DND-41 (cell line): Measurements from ENCODE around the gene MAG.
A peak's percentile ranks its signal among the peaks of the same experiment; 100 is the strongest.

Experiments used
- ATAC-seq: fragments of 200-7000 bp; cut with Tn5 transposase; 3 replicates; pipeline ENCODE4 v1.9.1; 2021; ENCODE audit warnings: low read depth; ENCODE audit not compliant: insufficient read depth
- DNase-seq: peaks from one replicate; pipeline ENCODE4 v3.0.0-alpha.2; 2020
- H2AFZ ChIP-seq: 2 replicates; pipeline ENCODE4 v1.6.0; 2012; ENCODE audit warnings: low read depth, low read length
- H3K27ac ChIP-seq: 2 replicates; pipeline ENCODE4 v1.5.1; 2012; ENCODE audit warnings: low read length, inconsistent platforms
- H3K27me3 ChIP-seq: fragments of 200-600 bp; sonication (generic); 2 replicates; pipeline ENCODE4 v1.6.0; 2012; ENCODE audit warnings: low read length, mild to moderate bottlenecking, inconsistent platforms; ENCODE audit not compliant: insufficient read depth, poor library complexity
- H3K36me3 ChIP-seq: 2 replicates; pipeline ENCODE4 v1.5.1; 2012; ENCODE audit warnings: low read length, inconsistent platforms; ENCODE audit not compliant: insufficient read depth
- H3K4me1 ChIP-seq: 2 replicates; pipeline ENCODE4 v1.5.1; 2012; ENCODE audit warnings: mild to moderate bottlenecking, low read length; ENCODE audit not compliant: insufficient read depth
- H3K4me2 ChIP-seq: 2 replicates; pipeline ENCODE4 v1.6.0; 2012; ENCODE audit warnings: mild to moderate bottlenecking, moderate library complexity, low read length, inconsistent platforms; ENCODE audit not compliant: insufficient read depth
- H3K4me3 ChIP-seq, 2 experiments: fragments of 200-600 bp in 1 of 2; shearing (Covaris generic) in 1 of 2; 2 replicates each; pipeline ENCODE4 v1.5.1; 2012 to 2016; ENCODE audit warnings: inconsistent platforms in 2 of 2, low read length in 2 of 2, mild to moderate bottlenecking in 2 of 2, low read depth in 1 of 2, moderate library complexity in 1 of 2
- H3K79me2 ChIP-seq: 2 replicates; pipeline ENCODE4 v1.6.0; 2012; ENCODE audit warnings: low read length, inconsistent platforms; ENCODE audit not compliant: insufficient read depth
- H3K9ac ChIP-seq: 2 replicates; pipeline ENCODE4 v1.6.0; 2012; ENCODE audit warnings: low read depth, mild to moderate bottlenecking, inconsistent platforms, low read length, moderate library complexity
- H3K9me3 ChIP-seq: 2 replicates; pipeline ENCODE4 v1.5.1; 2012; ENCODE audit warnings: low read length, moderate library complexity, mild to moderate bottlenecking, inconsistent platforms; ENCODE audit not compliant: insufficient read depth, severe bottlenecking
- H4K20me1 ChIP-seq: 2 replicates; pipeline ENCODE4 v1.6.0; 2012; ENCODE audit warnings: low read length; ENCODE audit not compliant: insufficient read depth
- EZH2 ChIP-seq: IDR thresholded peaks from 3 replicates; pipeline ENCODE4 v1.6.1; 2012; ENCODE audit warnings: borderline replicate concordance, low read depth, mild to moderate bottlenecking, moderate library complexity, low read length, inconsistent platforms; ENCODE audit not compliant: severe bottlenecking
- TF ChIP-seq, protein P1 (sequence below): IDR thresholded peaks from 2 replicates; pipeline ENCODE4 v1.5.1; 2012; ENCODE audit warnings: borderline replicate concordance, low read length, moderate library complexity, mild to moderate bottlenecking; ENCODE audit not compliant: poor library complexity, severe bottlenecking; ENCODE audit errors: extremely low read depth

MAG gene

GRCh38 chr19:35295792-35296462 lies 4.0 kb downstream of the MAG start:
- no peak for DNase-seq
- H4K20me1 ChIP-seq: peaks cover 19% of the 10 kb centered on the region
- no peak overlapping the region for H2AFZ ChIP-seq
- no peaks in the 10 kb centered on the region for H3K36me3 ChIP-seq
- H3K9ac ChIP-seq: no peak overlapping the region
- H3K79me2 ChIP-seq: no peaks in the 10 kb centered on the region
- H3K27me3 ChIP-seq: no peaks in the 10 kb centered on the region
- peak; percentile 55 for ATAC-seq
- no peak overlapping the region for H3K4me3 ChIP-seq
- no peaks in the 10 kb centered on the region for H3K4me1 ChIP-seq
- H3K27ac ChIP-seq: no peak overlapping the region
- TF ChIP-seq EZH2: no peak
- TF ChIP-seq, protein P1, sequence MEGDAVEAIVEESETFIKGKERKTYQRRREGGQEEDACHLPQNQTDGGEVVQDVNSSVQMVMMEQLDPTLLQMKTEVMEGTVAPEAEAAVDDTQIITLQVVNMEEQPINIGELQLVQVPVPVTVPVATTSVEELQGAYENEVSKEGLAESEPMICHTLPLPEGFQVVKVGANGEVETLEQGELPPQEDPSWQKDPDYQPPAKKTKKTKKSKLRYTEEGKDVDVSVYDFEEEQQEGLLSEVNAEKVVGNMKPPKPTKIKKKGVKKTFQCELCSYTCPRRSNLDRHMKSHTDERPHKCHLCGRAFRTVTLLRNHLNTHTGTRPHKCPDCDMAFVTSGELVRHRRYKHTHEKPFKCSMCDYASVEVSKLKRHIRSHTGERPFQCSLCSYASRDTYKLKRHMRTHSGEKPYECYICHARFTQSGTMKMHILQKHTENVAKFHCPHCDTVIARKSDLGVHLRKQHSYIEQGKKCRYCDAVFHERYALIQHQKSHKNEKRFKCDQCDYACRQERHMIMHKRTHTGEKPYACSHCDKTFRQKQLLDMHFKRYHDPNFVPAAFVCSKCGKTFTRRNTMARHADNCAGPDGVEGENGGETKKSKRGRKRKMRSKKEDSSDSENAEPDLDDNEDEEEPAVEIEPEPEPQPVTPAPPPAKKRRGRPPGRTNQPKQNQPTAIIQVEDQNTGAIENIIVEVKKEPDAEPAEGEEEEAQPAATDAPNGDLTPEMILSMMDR: no peak
- H3K9me3 ChIP-seq: no peaks in the 10 kb centered on the region
- no peak overlapping the region for H3K4me2 ChIP-seq

- Histone ChIP-seq H3K9me3 (no peaks in the 10 kb centered on the region), H2AFZ (no peak overlapping the region), H3K36me3 (no peaks in the 10 kb centered on the region), H3K79me2 (no peaks in the 10 kb centered on the region), H3K4me2 (no peak overlapping the region), H3K27ac (no peak overlapping the region), H3K9ac (no peak overlapping the region), H3K4me3 (no peak overlapping the region), H3K27me3 (no peaks in the 10 kb centered on the region), H3K4me1 (no peaks in the 10 kb centered on the region), H4K20me1 (peaks cover 19% of the 10 kb centered on the region)
- ATAC-seq (0 out of 3 replicates have a peak, but pooled peaks have one; percentile 35), DNase-seq (no peak)
- TF ChIP-seq, protein P1: no peak
- TF ChIP-seq EZH2: no peak
These were observed 4.9 kb downstream of the MAG start for GRCh38 chr19:35296644-35297514.

GRCh38 chr19:35297515-35297848 lies 5.5 kb downstream of the MAG start:
- H2AFZ ChIP-seq: no peak overlapping the region
- no peaks in the 10 kb centered on the region for H3K4me1 ChIP-seq
- DNase-seq (no peak), ATAC-seq (no peak)
- H3K9me3 ChIP-seq: no peaks in the 10 kb centered on the region
- no peaks in the 10 kb centered on the region for H3K79me2 ChIP-seq
- no peak overlapping the region for H3K4me3 ChIP-seq
- peaks cover 19% of the 10 kb centered on the region for H4K20me1 ChIP-seq
- no peak overlapping the region for H3K27ac ChIP-seq
- H3K9ac ChIP-seq: no peak overlapping the region
- H3K36me3 ChIP-seq: no peaks in the 10 kb centered on the region
- no peaks in the 10 kb centered on the region for H3K27me3 ChIP-seq
- TF ChIP-seq, protein P1: no peak
- TF ChIP-seq EZH2: no peak
- H3K4me2 ChIP-seq: no peak overlapping the region
